H4 (cell line): ENCODE measurements around the gene SH3BP5. TPM values are rescaled to one million over a fixed set of nuclear protein-coding genes. Genes with fewer than 3 reads are reported as not detected.

ENCODE experiments used
- DNase-seq: peaks from one replicate; pipeline ENCODE4 v3.0.0-alpha.2; 2015; ENCODE audit warnings: low spot score
- total RNA-seq: library from RNA; depleted of rRNA; stranded (reverse); fragments of >200 nt; shearing (Covaris generic); gene quantifications from 2 replicates; pipeline ENCODE4 v1.2.3, GENCODE V29; 2014

Gene SH3BP5
- total RNA-seq, 1 experiment from 2014 or later = 12.4 TPM

DNA sequence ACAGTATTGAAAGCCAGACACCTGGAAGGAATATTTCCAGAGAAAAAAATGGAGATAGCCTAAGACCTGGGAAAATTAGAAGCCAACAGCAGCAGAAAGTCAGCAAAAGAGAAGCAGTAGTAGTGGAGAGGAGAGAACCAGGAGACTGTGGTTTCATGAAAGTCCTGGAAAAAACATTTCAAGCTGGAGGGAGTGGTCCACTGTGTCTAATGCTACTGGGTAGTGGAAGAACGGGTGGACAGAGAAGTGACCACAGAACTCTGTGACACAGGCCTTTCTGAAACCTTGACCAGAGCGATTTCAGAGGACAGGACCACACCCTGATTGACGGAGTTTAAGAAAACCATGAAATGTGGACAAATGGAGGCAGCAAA, 15.3 kb upstream of the SH3BP5 start:
- no peak for DNase-seq

DNA sequence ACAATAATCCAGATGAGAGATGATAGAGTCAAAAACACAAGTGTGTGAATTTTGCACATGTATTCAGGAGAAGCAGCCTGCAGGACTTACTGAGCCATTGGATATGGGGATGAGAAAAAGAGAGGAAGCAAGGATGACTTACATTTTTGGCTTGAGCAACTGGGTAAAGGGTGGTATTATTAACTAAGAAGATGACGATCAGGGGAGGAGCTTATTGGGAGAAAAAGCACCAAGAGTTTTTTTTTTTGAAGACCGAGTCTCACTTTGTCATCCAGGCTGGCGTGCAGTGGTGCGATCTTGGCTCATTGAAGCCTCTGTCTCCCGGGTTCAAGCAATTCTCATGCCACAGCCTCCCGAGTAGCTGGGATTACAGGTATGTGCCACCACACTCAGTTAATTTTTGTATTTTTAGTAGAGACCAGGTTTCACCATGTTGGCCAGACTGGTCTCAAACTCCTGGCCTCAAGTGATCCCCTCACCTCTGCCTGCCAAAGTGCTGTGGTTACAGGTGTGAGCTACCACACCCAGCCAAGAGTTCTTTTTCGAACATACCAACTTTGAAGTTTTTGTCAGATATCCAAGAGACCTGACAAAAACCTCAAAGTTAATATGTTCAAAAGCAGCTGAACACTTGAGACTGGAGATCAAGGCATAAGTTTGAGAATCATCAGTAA, 14.8 kb upstream of the SH3BP5 start:
- DNase-seq = no peak

GRCh38 chr3:15346516-15346915, 14.1 kb upstream of the SH3BP5 start:
- DNase-seq = no peak

- DNase-seq = no peak
Observed at GRCh38 chr3:15345608-15346137, 13.3 kb upstream of the SH3BP5 start.

DNA sequence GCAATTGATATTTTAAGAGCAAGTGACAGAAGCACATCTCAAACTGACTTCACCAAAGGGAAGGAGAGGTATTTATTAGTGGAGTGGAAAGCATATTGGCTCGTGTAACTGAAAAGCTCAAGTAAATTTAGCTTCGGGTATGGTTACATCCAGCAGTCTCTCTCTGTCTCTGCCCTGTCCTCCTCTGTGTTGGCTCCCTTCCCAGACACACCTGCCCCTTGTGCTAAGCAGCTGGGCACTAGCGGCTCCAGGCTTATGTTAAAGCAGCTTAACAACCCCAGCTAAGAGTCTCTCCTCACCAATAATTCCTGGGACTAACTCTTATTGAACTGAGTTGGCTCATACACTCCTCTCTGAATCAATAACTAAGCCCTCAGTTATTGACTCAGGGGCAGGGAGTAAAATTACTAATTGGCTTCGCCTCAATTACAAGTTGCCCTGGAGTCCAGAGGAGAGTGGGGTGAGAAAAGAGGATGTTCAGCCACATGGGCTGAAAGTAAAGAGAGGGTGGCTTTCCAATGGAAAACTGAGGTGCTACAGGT, 12.8 kb upstream of the SH3BP5 start:
- DNase-seq = no peak

DNA sequence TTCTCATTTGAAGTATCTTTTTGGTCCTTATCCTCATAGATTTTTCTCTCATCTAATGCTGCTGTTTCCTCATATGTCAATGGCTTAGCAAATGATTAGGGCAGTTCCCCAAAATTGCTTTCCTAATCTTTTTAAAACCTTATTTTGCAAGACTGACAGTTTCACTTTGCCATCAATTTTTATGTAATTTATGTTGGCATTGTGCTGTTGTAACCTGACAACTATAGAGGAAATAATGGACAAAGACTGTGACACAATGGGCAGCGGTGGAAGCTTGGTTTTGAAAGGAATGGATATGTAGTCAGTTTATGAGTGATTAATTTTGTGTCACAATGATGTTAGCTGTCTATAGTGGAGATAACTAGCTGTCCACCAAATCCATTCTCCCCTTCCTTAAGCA, 10.6 kb upstream of the SH3BP5 start:
- no peak for DNase-seq

- DNase-seq = no peak
Observed at GRCh38 chr3:15342246-15342645, 9.9 kb upstream of the SH3BP5 start.

- no peak for DNase-seq
Observed at GRCh38 chr3:15341030-15341726, 8.8 kb upstream of the SH3BP5 start.

DNA sequence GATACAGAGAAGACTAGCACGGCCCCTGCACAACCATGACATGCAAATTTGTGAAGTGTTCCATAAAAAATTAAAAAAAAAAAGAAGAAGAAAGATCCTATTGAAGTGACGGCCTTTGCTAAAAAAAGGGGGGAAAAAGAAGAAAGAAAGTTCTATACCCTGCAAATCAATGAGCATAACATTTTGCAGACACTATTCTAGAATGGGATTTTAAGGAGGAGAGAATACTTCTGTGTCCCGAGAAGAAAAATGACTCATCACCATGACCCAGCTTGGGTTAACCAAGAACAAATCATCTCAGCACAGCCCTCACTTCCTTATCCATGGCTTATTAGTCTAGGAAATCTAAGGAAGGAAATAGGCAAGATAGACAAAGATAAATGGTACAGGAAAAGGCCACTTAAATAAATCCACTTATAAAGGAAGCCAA, 7.4 kb upstream of the SH3BP5 start:
- peak; percentile 53 for DNase-seq

DNA sequence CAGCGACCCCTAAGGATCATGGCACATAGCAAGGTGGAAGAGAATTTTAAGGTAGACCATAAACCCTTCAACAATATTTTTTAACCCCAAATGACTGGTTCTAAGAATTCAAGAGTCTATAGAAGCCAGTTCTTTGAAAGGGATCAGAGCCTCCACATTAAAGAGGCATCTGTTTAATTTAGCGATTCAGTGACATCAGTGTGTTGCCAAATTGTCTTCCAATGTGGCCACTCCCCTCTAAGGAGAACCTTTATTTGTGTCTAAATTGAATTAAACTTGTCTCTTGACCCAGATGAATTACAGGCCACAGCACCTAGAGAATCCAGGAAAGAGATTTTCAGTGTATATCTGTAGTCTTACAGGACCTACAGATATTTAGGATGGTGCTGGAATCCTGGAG, 6.6 kb upstream of the SH3BP5 start:
- DNase-seq = no peak

DNA sequence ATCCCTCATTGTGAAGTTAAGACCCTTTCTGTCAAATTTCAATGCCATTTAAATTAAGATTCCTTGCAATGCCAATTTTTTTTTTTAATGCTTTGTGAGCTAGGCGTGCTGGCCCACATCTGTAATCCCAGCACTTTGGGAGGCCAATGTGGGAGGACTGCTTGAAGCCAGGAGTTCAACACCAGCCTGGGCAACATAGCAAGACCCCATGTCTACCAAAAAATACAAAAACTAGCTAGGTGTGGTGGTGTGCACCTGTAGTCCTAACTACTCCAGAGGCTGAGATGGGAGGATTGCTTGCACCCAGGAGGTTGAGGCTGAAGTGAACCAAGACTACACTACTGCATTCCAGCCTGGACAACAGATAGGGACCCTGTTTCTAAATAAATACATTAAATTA, 5.6 kb upstream of the SH3BP5 start:
- DNase-seq = no peak

DNA sequence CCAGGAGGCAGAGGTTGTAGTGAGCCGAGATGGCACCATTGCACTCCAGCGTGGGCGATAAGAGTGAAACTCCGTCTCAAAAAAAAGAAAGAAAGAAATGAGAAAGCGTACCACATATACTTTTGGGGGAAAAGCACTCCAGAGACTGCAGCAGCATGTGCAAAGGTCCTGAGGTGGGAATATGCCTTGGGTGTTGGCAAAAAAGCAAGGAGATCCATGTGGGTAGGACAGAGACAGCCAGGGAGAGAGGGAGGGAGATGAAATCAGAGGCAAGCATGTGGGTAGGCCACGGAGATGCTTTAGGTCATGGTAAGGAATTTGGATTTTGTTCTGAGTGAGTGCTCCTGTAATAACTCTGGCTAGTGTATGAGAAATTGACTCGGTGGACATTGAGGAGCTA, 3.7 kb upstream of the SH3BP5 start:
- DNase-seq = no peak

DNA sequence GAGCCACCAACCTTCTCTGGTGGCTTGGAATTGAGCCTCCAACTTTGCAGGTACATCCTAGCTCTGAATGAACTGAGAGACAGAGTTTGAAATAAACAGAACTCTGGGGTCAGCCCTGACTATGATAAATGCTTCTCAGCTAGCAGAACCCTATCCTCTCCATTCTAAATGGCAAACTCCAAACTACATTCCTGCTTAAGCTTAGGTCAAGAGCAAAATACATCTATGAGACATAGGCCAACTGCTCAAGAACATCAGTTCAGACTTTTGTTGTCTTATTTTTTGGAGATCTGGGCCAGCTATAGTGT, 1.5 kb upstream of the SH3BP5 start:
- DNase-seq = no peak

GRCh38 chr3:15333099-15333955, 941 bp upstream of the SH3BP5 start:
- no peak for DNase-seq

GRCh38 chr3:15331606-15332404, 581 bp downstream of the SH3BP5 start:
- DNase-seq = no peak

- no peak for DNase-seq
Observed at GRCh38 chr3:15331072-15331605, 1.2 kb downstream of the SH3BP5 start.

DNA sequence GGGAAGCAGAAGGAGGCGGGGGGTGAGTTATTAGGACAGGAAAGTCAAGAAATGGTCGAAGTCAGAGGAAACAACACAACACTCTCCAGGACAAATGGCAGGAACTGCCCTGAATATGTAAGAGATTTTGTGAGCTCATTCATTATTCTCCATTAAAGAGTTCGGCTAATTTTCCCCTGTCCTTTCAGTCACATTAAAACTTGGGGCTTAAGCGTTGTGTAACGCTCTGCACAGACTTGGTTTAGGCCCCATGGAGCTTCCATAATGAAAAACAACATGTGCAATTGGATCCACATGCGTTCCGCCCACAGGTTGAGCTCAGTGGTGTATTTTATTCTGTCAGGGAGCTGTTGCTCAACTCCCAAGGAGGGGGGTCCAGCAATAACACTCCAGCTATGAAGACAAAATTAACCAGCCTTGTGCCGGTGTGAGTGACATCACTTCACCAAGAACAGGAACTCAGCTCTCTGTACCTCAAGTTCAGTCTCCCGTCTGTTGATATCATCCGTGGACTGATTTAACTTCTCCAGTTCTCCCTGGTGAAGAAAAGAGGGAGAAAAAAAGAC, 2.3 kb downstream of the SH3BP5 start:
- DNase-seq = peak; percentile 46

GRCh38 chr3:15329046-15330005, 3.1 kb downstream of the SH3BP5 start:
- DNase-seq = no peak

GRCh38 chr3:15327941-15328340, 4.4 kb downstream of the SH3BP5 start:
- peak; percentile 44 for DNase-seq

- DNase-seq = no peak
Observed at GRCh38 chr3:15326673-15327072, 5.7 kb downstream of the SH3BP5 start.
